ENCODE measurements around the gene IFNE.
"Not testable (repeated sequence)": the region's sequence is repeated elsewhere in the genome, so short reads cannot be mapped to it uniquely, and the experiment has no call there.

IFNE gene

GRCh38 chr9:21491756-21492155, 9.6 kb upstream of the IFNE start:
- DNase-seq, result no peak

DNA sequence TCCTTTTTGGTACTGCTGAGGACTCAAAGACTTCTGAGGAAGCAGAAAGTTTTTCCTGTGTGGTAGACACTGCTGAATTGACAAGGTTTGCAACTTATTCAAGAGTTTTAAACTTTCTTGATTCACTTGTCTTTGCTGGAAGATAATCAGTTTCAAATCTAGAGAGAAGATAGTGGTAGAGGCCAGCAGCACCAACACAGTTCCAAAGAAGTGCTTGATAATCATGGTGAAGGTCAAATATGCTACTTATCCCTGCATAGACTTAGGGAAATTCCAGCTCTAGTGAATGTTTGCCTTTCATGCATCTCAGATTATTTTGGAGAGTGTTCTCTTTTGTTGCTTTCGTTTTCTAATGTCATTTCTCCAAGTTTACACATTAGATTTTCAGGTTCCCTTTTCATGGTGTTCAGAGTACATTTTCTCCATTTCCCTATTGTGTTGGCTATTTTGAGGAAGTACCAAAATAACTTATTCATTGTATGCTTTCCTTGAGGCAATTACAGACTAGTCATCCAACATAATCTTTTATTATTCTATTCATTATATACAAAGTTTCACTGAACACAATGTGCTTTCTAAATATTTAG, 550 bp downstream of the IFNE start:
- DNase-seq, result peak; percentile 24

GRCh38 chr9:21479152-21479702, 2.9 kb downstream of the IFNE start:
- DNase-seq, result no peak

GRCh38 chr9:21477466-21477865, 4.6 kb downstream of the IFNE start:
- DNase-seq, result no peak

DNA sequence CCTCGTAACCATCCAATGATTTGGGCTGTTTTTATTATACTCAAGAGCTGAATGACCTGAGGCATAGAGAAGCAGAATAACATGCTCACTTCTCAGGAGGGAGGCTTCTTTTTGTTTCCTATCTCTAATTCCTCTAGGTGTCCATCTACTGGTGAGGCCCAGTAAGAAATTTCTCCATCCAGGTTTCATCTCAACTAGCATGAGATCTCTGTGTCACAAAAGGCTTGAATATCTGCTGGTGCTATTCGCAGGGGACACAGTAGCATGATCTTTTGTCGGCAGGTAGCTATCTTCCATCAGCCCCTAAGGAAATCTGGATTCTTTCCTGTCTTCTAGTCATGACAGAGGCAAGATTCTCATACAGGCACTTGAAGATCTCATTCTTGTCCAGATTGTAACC, 8.9 kb downstream of the IFNE start:
- DNase-seq, result no peak

DNA sequence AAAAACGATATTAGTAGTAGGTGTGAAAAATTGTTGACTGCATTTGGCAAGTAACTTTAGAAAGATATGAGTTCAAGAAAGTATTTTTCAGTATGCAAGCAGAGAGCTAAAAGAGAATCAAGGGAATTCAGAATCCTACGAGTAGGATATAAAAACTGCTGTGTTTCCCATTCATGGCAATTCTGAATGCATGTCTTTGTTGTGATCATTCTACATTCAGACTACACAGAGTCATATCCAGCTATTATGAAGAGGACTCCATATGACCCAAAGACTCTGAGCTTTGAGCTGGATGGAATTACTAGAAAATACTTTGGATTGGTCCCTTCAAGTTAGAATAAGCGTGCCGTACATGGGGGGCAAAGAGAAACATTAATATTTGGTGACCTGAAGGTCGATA, 12.0 kb downstream of the IFNE start:
- no peak for DNase-seq

GRCh38 chr9:21465859-21466518, 16.1 kb downstream of the IFNE start:
- DNase-seq, result peak; percentile 69

- DNase-seq, result no peak
Observed at GRCh38 chr9:21465138-21465537, 17.0 kb downstream of the IFNE start.

DNA sequence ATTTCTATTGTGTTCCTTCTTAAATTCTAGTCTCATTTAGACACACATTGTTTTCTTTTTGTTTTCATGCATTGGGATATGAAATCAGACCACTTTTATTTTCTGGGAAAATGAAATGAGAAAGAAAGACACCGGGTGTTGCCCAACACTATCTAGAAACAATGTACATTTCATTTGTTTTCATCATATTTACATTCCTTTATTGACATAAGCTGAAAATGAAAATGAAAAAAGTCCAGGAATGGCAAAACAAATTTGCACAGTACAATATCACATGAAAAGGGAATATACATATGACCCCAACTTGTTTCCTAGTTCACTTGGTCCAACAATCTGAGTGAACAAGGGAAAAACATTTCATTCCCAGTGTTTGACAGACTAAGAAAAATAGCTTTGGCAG, 20.7 kb downstream of the IFNE start:
- DNase-seq, result no peak

- DNase-seq, result peak; percentile 58
Observed at GRCh38 chr9:21455320-21455719, 26.8 kb downstream of the IFNE start.

DNA sequence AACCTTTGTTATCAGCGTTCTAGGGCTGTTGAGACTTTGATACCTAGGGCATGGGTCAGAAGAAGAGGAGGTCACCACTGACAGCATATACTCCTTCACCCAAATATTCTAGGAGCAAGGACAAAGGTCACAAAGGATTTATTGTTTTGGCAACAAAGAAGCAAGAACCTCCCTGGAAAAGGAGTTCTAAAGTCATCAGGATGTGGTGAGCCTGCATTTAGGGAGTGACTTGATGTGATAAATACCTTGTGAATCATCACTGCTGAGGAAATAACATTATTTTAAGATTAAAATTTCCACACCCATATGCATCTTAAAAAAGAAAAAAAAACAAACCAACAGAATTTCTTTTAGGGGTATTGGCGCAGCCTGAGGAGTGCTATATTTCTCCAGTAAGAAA, 28.0 kb downstream of the IFNE start:
- DNase-seq, result no peak

GRCh38 chr9:21452681-21453080, 29.4 kb downstream of the IFNE start:
- no peak for DNase-seq

DNA sequence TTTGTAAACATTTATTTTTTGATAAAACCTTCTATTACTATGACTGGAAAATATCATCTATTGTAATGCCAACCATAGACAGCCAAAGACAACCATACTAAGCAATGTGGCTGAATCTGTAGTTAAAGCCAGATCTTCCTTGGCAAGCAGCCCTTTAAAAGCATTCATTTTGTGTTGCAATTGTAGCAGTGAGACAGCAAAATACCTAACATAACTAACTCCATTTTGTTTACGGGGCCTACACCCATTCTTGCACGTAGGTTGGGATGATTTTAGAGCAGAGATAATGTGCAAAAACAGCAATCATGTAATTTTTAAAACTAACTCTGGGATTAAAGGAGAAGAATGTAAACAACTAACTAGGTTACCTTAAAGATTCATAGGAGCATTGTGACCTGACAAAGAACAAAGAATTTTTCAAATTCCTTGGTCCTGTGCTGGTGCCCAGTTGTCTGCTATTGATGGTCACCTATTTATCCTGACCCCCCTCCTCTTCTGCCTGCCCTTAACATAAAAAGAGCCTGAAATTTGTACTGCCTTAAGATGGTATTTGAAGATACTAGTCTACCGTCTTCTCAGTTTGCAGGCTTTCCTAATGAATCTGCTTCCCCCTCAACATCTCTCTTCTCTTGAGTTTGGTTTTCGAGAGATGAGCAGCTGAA, 31.2 kb downstream of the IFNE start:
- DNase-seq, result no peak

- not testable (repeated sequence) for DNase-seq
Observed at GRCh38 chr9:21449312-21449711, 32.8 kb downstream of the IFNE start.

GRCh38 chr9:21443849-21444625, 38.1 kb downstream of the IFNE start:
- DNase-seq, result peak; percentile 40

GRCh38 chr9:21440139-21440538, 42.0 kb downstream of the IFNE start, which contains the start of gene IFNA1:
Gene IFNA1, plus strand, starts transcription at chr9:21440439. Its CDS starts 69 bp downstream, at chr9:21440508.
- no peak for DNase-seq

DNA sequence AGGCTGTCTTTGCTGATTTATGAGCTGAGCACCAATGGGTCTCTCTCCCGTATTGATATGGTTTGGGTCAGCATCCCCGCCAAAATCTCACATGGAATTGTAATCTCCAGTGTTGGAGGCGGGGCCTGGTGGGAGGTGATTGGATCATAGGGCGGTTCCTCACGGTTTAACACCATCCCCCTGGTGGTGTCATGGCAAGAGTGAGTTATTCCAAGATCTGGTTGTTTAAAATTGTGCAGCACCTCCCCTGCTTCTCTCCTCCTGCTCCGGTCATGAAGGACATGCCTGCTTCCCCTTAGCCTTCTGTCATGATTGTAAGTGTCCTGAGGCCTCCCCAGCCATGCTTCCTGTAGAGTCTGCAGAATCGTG, 47.1 kb downstream of the IFNE start:
- DNase-seq, result not testable (repeated sequence)

- DNase-seq, result peak; percentile 90
Observed at GRCh38 chr9:21434202-21435014, 47.7 kb downstream of the IFNE start.

- DNase-seq, result peak; percentile 6
Observed at GRCh38 chr9:21432672-21433425, 49.3 kb downstream of the IFNE start.
